Heart left ventricle (tissue), 16 donors: Measurements from ENCODE around the gene LIN37. TPM values are rescaled to one million over a fixed set of nuclear protein-coding genes. Genes with fewer than 3 reads are reported as not detected.
"Not testable (repeated sequence)": the region's sequence is repeated elsewhere in the genome, so short reads cannot be mapped to it uniquely, and the experiment has no call there.

Source experiments
- ATAC-seq, 4 donors: fragments of 200-7000 bp; cut with Tn5 transposase; one replicate each; pipeline ENCODE4 v1.9.1; 2020 to 2022; ENCODE audit warnings: moderate library complexity in 4 of 4, mild to moderate bottlenecking in 3 of 4, moderate number of reproducible peaks in 1 of 4
- DNase-seq, 5 donors: peaks; one replicate each; pipeline ENCODE4 v3.0.0-alpha.2; 2020
- H3K27ac ChIP-seq, 12 donors: fragments of 200-600 bp; sonication (generic) in 4 of 12; one replicate each; pipeline versions ENCODE4 v1.5.0 to v1.8.0; 2016 to 2022; ENCODE audit warnings: mild to moderate bottlenecking in 2 of 12
- H3K27me3 ChIP-seq, 9 donors: fragments of 200-600 bp; sonication (generic) in 2 of 9; one replicate each; pipeline versions ENCODE4 v1.5.1 to v1.8.0; 2016 to 2022; ENCODE audit warnings: mild to moderate bottlenecking in 3 of 9
- H3K36me3 ChIP-seq, 9 donors: fragments of 200-600 bp; sonication (generic) in 2 of 9; one replicate each; pipeline versions ENCODE4 v1.5.0 to v1.8.0; 2018 to 2022; ENCODE audit warnings: mild to moderate bottlenecking in 2 of 9
- H3K4me1 ChIP-seq, 12 donors: fragments of 200-600 bp; sonication (generic) in 4 of 12; one replicate each; pipeline versions ENCODE4 v1.5.0 to v1.8.0; 2016 to 2022; ENCODE audit warnings: mild to moderate bottlenecking in 3 of 12
- H3K4me3 ChIP-seq, 12 donors: fragments of 200-600 bp; sonication (generic) in 4 of 12; one replicate each; pipeline versions ENCODE4 v1.5.0 to v1.8.0; 2017 to 2022; ENCODE audit warnings: mild to moderate bottlenecking in 9 of 12, moderate library complexity in 4 of 12
- H3K9me3 ChIP-seq, 12 donors: fragments of 200-600 bp; sonication (generic) in 4 of 12; one replicate each; pipeline versions ENCODE4 v1.5.0 to v1.8.0; 2016 to 2022; ENCODE audit warnings: mild to moderate bottlenecking in 1 of 12
- CTCF ChIP-seq, 12 donors: fragments of 200-600 bp; sonication (generic) in 4 of 12; IDR thresholded peaks; one replicate each; pipeline versions ENCODE4 v1.5.0 to v1.8.0; 2018 to 2022; ENCODE audit warnings: antibody characterized with exemption in 12 of 12, mild to moderate bottlenecking in 5 of 12
- POLR2A ChIP-seq, 2 donors: fragments of 450-650 bp; IDR thresholded peaks; one replicate each; pipeline ENCODE4 v1.6.1; 2017; ENCODE audit warnings: antibody characterized with exemption in 2 of 2, mild to moderate bottlenecking in 2 of 2, moderate library complexity in 2 of 2
- WGBS, 4 donors: extraction: QIAGEN DNeasy Blood & Tissue Kit in 2 of 4; methylation state at CpG; one replicate each; pipeline versions ENCODE4 v1.1.5 to v1.1.7; 2013 to 2018; 5-methylcytosine and 5-hydroxymethylcytosine counted together
- intact Hi-C, 10 donors: fragments of 100-400 bp; cut with DNase I; formaldehyde crosslinking; loops; one replicate each; pipeline versions ENCODE4 v1.11.1 to v1.14.2; 2022
- polyA plus RNA-seq, 2 donors: library from polyadenylated mRNA; stranded (reverse); fragments of 200-250 nt; gene quantifications; one replicate each; pipeline ENCODE4 v1.2.3, GENCODE V29; 2013
- total RNA-seq, 9 donors: library from RNA; depleted of rRNA in 2 of 9; stranded (reverse); fragments of >200 nt in 2 of 9; fragmentation: NEBNext Ultra II Directional in 3 of 9; extraction: Animal tissue kit (Norgen Biotek cat#: 25700) in 3 of 9; gene quantifications; one replicate each; pipeline versions ENCODE4 v1.1.0 to v1.2.4, GENCODE V29; 2016 to 2023
- donor health status: ischemic (EF 13 %, LVEDD 7.1; RV severe dilation, severe dysfunction).
- donor health status: healthy with polysubstance abuse.
- donor health status: DM: no; HTN: yes; CAD: no.
- donor health status: DM: no; HTN: no; CAD: no.
- donor health status: ischemic (EF 25% LVEDD 6.9; RV normal size, moderate dysfunction).
- donor health status: ischemic (EF 25% LVEDD 5.7; RV mildly dilated, moderate dysfunction).
- donor health status: healthy.
- donor health status: DM: yes; HTN: yes; CAD: no.
- donor health status: ischemic (EF 35%, LVEDD 5.7; RV mildly dilated, moderate dysfunction).
- donor health status: nonischemic (EF 11% LVEDD 7.7; RV severe dilation, severe dysfunction).
- donor health status: DM: yes; HTN: yes; CAD: no.
- donor health status: PGD.
- donor health status: ischemic (EF 29% LVEDD 5.4; RV normal size, mild dysfunction).
- donor health status: nonischemic (EF 23%, LVEDD 6.1; RV moderate dilation, normal function).

Gene LIN37
- total and polyA plus RNA-seq, 11 donors: 3.7 to 23.0 (median 7.8) TPM

GRCh38 chr19:35792312-35792711 lies 43.9 kb downstream of the LIN37 start:
- DNase-seq (no peak), ATAC-seq (no peak)
- no peak overlapping the region for H3K4me3 ChIP-seq
- no peaks in the 10 kb centered on the region for H3K36me3 ChIP-seq
- intact Hi-C loops: no loop called here
- 79 to 83% (median 82%) methylated on average over 8 to 15 of the region's 15 CpGs for WGBS, 4 donors
- no peak overlapping the region for H3K27ac ChIP-seq
- no peaks in the 10 kb centered on the region for H3K9me3 ChIP-seq
- no peak for TF ChIP-seq POLR2A (IDR thresholded peaks at IDR 0.05)
- no peak for TF ChIP-seq CTCF (IDR thresholded peaks at IDR 0.05)
- H3K27me3 ChIP-seq: peaks cover 0 to 18% (median 9%) of the 10 kb centered on the region in 9 donors
- H3K4me1 ChIP-seq: peaks cover 0 to 2% (median 0%) of the 10 kb centered on the region in 12 donors

- H3K27me3 ChIP-seq: peaks cover 3 to 22% (median 14%) of the 10 kb centered on the region in 9 donors
- 74 to 80% (median 75%) methylated on average over 8 of the region's 8 CpGs for WGBS, 4 donors
- H3K36me3 ChIP-seq: no peaks in the 10 kb centered on the region
- no peak for ATAC-seq
- DNase-seq: no peak
- no peak overlapping the region for H3K4me3 ChIP-seq
- H3K4me1 ChIP-seq: peaks cover 0 to 7% (median 0%) of the 10 kb centered on the region in 12 donors
- TF ChIP-seq POLR2A (IDR thresholded peaks at IDR 0.05) (no peak), CTCF (IDR thresholded peaks at IDR 0.05) (no peak)
- no peak overlapping the region for H3K27ac ChIP-seq
- intact Hi-C loops: no loop called here
- H3K9me3 ChIP-seq: no peaks in the 10 kb centered on the region
These were observed 44.5 kb downstream of the LIN37 start for GRCh38 chr19:35792888-35793287.

DNA sequence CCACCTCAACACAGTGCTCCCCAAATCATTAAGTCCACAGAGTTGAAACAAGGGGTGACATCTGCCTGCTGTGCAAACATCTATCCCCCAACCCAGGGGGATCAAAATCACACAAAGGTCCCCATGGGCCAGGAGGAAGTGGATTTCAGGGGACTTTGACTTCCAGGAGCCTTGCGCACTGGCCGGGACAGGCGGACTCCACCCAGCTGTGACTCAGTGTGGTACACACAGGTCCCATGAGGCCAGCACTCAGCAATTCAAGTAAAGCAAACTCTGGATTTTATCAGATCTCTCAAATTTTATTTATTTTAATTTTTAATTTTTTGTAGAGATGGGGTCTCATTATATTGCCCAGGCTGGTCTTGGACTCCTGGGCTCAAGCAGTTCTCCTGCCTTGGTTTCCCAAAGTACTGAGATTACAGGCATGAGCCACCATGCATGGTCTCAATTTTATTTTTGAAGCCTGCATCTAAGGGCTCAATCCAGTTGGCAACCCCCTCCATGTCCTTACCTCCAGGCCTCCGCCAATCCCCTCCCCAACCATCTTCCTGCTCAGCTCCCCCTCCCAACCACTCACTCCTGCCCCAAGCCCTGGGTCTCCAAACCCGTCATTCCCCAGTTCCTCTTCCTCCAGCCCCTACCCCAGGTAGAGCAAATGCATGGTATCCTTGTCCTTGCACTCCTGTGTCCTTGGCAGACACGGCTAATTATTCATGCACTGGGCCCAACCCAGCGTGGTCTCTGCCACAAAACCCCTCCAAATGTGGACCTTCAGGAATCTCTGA lies 45.2 kb downstream of the LIN37 start:
- Histone ChIP-seq H3K9me3 (no peaks in the 10 kb centered on the region), H3K4me3 (no peak overlapping the region), H3K36me3 (no peaks in the 10 kb centered on the region), H3K4me1 (peaks cover 0 to 7% (median 0%) of the 10 kb centered on the region in 12 donors), H3K27ac (no peak overlapping the region), H3K27me3 (peaks cover 3 to 29% (median 18%) of the 10 kb centered on the region in 9 donors)
- 67 to 79% (median 72%) methylated on average over 7 of the region's 7 CpGs for WGBS, 4 donors
- ATAC-seq (no peak), DNase-seq (no peak)
- TF ChIP-seq CTCF (IDR thresholded peaks at IDR 0.05) (no peak), POLR2A (IDR thresholded peaks at IDR 0.05) (no peak)
- intact Hi-C loops: no loop called here

- H3K27me3 ChIP-seq: peaks cover 3 to 46% (median 20%) of the 10 kb centered on the region in 9 donors
- H3K9me3 ChIP-seq, H3K4me3 ChIP-seq, intact Hi-C loops, ATAC-seq, H3K4me1 ChIP-seq, H3K36me3 ChIP-seq, DNase-seq, H3K27ac ChIP-seq: not testable (repeated sequence)
- WGBS, 4 donors: 85 to 93% (median 90%) methylated on average over 1 of the region's 1 CpG
These were observed 47.2 kb downstream of the LIN37 start for GRCh38 chr19:35795564-35795963.
